HG02798 (cell line): ENCODE data around the gene LRGUK.
A peak's percentile ranks its signal among the peaks of the same experiment; 100 is the strongest.

ENCODE experiments used
- ATAC-seq: cut with Tn5 transposase; IDR thresholded peaks from one replicate; pipeline ENCODE4 v1.9.1; 2021; ENCODE audit warnings: mild to moderate bottlenecking; ENCODE audit not compliant: unreplicated experiment, poor library complexity

LRGUK gene

DNA sequence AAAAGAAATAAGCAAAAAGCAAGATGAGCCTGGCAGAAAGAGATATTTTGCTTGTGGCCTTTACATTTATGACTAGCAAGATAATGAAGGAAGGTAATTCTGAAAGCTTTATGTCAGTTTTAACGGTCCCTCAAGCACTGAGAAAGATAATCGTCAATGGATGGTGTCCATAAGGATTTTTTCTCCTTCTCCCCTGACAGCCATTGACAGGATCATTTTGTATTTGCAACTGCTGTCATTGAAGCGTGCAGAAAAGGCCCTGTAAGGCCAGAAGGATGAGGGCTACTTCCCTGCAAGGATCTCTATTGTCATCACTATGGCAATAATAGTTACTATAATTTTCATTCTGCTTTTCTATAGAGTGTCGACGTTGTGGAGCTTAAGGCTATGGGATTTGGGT lies 994 bp upstream of the LRGUK start:
- ATAC-seq, result no peak

GRCh38 chr7:134126596-134126965 lies 559 bp upstream of the LRGUK start:
- ATAC-seq, result no peak

GRCh38 chr7:134128829-134129228 lies 1.7 kb downstream of the LRGUK start:
- ATAC-seq, result no peak

DNA sequence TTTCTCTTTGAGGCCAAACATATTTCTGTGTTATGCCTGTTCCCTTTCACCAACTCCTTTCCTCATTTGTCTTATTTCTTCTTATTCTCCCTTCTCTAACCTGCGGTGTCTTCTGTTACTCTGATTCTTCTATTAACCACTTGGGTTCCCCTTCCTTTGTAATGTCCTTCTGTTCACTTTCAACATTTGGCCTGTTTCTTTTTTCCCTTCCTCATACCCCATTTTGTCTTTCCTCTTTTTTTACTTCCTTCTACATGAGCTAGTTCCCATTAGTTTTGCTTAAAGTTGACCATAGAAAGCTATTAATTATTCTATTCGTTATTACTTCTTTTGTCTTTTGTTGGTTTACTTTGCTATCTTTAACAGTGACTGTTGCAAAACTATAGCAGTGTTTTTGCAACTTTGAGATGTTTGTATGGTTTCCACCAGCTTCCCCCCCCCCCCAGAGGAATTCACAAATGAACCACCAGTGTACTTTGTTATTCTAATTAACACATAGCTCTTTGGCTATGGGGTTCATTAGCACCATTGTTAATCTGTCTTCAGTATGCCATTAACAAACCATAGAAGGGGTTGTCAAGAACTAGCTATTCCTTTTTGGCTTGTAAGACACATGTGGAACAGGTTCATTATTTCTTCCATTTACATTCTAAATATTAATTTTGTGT lies 2.9 kb downstream of the LRGUK start:
- no peak for ATAC-seq

DNA sequence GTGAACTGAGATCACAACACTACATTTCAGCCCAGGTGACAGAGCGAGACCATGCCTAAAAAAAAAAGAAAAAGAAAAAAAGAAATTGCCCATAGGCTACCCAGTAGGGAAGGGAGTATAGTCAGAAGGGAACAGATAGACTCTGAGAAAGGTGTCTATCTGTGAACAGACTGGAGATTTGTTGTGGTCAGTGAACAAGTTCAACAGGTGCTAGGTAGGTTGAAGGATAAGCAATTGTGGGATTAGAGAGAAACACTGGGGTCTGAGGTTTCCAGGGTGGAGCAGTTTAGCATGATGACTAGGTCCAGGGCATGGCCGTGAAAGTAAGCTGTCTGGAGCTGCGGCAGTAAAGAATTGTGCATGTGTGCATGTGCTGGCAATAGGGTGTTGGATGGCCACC lies 6.9 kb downstream of the LRGUK start:
- no peak for ATAC-seq

DNA sequence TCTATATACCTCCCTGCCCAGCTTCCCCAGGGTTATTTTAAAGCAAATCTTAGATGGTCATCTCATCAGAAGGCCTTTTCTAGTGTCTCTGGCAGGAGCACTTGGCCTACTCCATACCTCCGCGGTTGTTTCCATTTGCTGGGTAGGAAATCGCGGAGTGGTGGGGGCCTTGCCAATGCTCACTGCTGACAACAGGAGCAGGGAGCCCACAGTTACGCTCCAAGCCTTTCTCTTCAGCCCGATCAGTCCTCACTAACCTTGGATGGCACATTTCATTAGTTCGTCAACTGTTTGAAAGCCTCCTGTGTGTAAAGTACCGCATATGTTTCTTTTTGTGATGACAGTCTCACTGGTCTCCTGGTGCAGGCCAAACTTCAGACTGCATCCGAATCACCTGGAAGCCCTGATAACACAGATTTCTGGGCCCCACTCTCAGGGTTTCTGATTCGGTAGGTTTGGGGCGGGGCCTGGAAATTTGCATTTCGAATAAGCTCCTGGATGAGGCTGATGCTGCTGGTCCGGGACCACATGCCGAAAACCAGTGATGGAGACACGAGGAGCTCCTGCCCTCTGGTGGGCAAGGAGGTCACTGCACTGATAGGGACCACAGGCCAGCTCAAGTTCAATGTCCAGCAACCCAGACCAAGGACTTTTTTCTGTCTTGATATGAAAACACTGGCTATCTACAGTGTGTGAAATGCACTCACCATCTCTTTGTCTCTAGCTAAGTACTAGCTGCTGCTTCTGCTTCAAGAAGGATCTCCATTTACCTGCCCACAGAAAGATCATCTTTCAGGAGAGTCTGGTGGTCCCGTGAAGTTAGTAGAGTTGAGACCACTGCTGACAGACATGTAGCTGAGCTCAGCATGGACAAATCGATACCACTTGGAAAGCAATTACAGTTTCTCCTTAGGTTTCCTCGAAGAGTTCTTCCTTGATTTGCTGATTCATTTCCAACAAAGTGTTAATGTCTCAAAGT lies 14.0 kb downstream of the LRGUK start:
- peak; percentile 88 for ATAC-seq

DNA sequence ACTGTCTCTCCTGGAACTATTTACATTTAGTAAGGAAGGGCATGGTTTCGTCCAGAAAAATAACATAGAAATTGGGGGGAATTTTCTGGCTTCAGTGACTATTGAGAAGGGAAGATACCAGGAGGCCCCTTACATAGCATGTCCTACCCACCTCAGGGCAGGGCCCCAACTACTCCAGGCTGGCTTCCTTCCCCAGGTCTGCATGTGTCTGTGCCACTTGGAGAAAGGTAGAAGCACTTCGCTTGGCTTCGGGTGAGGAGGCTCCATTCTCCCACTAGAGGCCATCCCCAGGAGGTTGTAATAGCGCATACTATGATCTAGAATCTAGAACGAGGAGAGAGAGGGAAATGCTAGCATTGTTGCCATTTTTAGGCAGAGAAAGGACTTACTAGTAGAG lies 14.7 kb downstream of the LRGUK start:
- ATAC-seq, result no peak

DNA sequence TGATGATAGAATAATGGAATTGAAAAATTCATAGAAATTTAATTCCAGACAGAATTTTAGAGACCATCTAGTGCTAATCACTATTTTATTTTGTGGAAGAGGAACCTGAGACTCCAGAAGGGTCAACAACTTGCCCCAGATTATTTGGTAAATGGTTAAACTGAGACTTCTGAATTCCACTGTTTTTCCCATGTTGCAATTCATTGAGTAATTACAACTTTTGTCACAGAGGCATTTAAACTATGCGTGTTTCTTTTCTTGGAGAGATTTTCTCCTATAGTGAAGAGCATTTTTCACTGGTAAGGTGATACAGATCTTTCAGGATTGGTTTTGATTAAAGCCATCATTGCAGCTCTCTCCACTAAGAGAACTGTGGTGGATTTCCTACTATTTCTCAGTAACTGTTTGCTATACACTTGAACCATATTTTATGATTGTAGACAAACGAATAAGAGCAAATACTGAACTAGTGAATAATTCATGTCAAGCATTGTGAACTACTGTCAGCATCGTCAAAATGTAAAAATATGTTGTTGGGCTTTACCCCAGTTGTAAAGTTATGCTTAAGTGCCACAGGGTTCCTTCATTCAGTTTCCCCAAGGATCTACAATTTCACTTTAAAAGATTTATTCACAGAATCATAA lies 26.5 kb downstream of the LRGUK start:
- ATAC-seq, result no peak

DNA sequence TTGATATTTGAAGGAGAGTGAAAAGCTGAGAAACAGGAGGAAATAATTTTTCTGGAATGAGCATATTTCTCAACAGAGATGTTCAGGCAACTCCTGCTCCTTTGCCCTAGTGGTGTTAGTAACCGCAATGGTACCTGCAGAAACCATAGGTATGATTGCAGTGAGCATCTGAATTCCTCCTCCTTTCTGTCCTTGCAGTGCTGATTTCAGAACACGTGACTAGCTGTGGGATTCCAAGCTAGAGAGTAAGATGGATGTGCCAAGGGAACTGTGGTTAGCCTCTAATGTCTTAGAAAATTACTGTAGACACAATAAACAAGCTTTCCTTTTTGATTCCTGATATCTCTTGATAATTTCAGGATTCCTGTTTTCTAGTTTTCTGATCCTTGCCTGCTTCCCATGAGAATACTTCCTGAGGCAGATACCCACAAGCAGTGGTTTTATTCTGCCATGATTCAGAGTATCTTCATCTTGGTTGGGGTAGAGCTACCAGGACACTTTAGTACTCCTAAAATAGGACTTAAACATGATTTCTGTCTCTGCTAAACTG lies 27.5 kb downstream of the LRGUK start:
- ATAC-seq, result no peak

GRCh38 chr7:134155206-134155605 lies 28.1 kb downstream of the LRGUK start:
- no peak for ATAC-seq

DNA sequence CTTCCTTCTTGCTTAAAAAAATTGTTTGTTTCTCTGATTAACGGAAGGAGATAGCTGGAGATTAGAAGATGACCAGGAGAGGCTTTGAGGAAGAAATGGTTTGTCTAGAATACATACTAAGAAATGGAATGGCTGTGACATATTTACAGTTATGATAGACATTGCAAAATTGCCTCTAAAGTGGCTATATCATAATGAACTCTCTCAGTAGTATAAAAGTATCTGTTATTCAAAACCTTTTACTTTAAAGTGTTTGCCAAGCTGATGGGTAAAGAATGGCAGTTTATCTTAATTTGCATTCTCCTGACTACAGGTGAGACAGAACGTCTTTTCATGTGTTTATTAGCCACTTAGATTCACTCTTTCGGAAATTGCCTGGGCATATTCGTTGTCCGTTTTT lies 28.7 kb downstream of the LRGUK start:
- ATAC-seq, result no peak

GRCh38 chr7:134165252-134165651 lies 38.1 kb downstream of the LRGUK start:
- ATAC-seq, result no peak

- ATAC-seq, result no peak
Observed at GRCh38 chr7:134167250-134167649, 40.1 kb downstream of the LRGUK start.

GRCh38 chr7:134167841-134168240 lies 40.7 kb downstream of the LRGUK start:
- no peak for ATAC-seq

- peak; percentile 98 for ATAC-seq
Observed at GRCh38 chr7:134174795-134175261, 47.7 kb downstream of the LRGUK start.

- ATAC-seq, result no peak
Observed at GRCh38 chr7:134175334-134176036, 48.3 kb downstream of the LRGUK start.

GRCh38 chr7:134176037-134176350 lies 48.9 kb downstream of the LRGUK start:
- ATAC-seq, result no peak

- ATAC-seq, result no peak
Observed at GRCh38 chr7:134179036-134180011, 52.2 kb downstream of the LRGUK start.

DNA sequence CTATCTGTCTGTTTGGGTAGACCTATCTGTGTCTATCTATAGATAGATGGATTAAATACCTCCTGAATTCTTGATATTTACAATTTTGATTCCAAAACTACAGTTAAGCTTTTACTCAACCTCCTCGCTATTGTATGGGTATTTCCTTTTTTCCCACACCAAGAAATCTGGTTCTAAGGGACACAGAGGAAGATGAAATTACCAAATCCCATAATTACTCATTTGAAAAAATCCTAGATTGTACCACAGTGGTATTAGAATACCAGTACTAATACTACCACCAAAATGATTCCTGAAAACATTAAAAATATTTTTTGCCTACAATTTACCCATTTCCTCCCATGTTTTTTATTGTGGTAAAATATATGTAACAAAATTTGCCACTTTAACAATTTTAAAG lies 53.2 kb downstream of the LRGUK start:
- ATAC-seq, result no peak
